Measurements from ENCODE around the gene MIS18BP1. TPM values are rescaled to one million over a fixed set of nuclear protein-coding genes. Genes with fewer than 3 reads are reported as not detected.

MIS18BP1 gene
- total RNA-seq, 2 donors from 2014 or later, result 8.0 to 18.8 TPM

DNA sequence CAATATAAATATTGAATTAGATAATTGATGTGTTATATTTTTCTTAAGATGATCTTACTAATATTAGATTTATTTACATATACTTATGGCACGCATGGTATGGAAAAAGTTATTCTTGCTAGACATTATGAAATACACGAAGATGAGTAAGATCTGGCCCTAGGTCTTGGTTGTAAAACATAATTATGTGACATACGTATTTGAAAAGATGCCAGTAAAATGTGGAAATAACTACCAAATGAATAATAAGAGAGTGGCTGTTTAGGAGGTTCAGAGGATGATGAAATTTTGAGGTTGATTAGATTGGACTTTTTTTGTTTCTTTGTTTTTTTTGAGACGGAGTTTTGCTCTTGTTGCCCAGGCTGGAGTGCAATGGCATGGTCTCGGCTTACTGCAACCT lies 75.9 kb downstream of the MIS18BP1 start:
- no peak for DNase-seq
- H3K9me3 ChIP-seq, result no peaks in the 10 kb centered on the region
- no peak for ATAC-seq
- WGBS, 2 donors, result 83 to 89% methylated on average over 5 of the region's 5 CpGs
- TF ChIP-seq, protein P1, sequence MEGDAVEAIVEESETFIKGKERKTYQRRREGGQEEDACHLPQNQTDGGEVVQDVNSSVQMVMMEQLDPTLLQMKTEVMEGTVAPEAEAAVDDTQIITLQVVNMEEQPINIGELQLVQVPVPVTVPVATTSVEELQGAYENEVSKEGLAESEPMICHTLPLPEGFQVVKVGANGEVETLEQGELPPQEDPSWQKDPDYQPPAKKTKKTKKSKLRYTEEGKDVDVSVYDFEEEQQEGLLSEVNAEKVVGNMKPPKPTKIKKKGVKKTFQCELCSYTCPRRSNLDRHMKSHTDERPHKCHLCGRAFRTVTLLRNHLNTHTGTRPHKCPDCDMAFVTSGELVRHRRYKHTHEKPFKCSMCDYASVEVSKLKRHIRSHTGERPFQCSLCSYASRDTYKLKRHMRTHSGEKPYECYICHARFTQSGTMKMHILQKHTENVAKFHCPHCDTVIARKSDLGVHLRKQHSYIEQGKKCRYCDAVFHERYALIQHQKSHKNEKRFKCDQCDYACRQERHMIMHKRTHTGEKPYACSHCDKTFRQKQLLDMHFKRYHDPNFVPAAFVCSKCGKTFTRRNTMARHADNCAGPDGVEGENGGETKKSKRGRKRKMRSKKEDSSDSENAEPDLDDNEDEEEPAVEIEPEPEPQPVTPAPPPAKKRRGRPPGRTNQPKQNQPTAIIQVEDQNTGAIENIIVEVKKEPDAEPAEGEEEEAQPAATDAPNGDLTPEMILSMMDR (IDR thresholded peaks at IDR 0.05), result no peak
- TF ChIP-seq POLR2A (IDR thresholded peaks at IDR 0.05), result no peak
- intact Hi-C loops (cut with DNase I), result no loop called here
- no peak overlapping the region for H3K4me3 ChIP-seq
- H3K27me3 ChIP-seq, result no peaks in the 10 kb centered on the region
- H3K36me3 ChIP-seq (replicated peaks in 1 of 2; ENCODE audit: insufficient read depth in 1 of 2, low read depth in 2 of 2), result no peaks in the 10 kb centered on the region
- H3K27ac ChIP-seq, result no peak overlapping the region
- H3K4me1 ChIP-seq, result no peaks in the 10 kb centered on the region

DNA sequence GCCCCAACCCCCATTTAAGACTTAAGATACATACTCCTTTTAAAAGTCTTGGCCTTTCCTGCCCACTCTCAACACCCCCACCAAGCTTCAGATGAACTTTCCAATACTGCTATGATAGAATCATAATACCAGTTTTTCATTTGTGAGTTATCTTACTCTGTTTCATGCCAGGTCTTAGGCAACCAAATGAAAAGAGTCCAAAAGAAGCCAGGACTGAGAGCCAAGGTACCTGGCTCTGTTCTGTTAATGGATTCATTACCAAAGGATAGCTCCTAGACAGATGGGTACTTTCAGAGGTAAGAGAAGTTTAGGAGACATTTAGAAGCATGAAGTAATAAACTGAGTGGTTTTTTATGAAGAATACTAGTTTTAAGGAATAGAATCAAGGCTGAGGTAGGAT lies 83.1 kb downstream of the MIS18BP1 start:
- TF ChIP-seq, protein P1 (IDR thresholded peaks at IDR 0.05), result no peak
- TF ChIP-seq POLR2A (IDR thresholded peaks at IDR 0.05), result no peak
- Histone ChIP-seq H3K9me3 (no peaks in the 10 kb centered on the region), H3K4me3 (no peak overlapping the region), H3K27ac (no peak overlapping the region), H3K27me3 (no peaks in the 10 kb centered on the region), H3K36me3 (replicated peaks in 1 of 2; ENCODE audit: insufficient read depth in 1 of 2, low read depth in 2 of 2) (no peaks in the 10 kb centered on the region), H3K4me1 (no peaks in the 10 kb centered on the region)
- DNase-seq (no peak), ATAC-seq (no peak)
- intact Hi-C loops (cut with DNase I), result no loop called here

DNA sequence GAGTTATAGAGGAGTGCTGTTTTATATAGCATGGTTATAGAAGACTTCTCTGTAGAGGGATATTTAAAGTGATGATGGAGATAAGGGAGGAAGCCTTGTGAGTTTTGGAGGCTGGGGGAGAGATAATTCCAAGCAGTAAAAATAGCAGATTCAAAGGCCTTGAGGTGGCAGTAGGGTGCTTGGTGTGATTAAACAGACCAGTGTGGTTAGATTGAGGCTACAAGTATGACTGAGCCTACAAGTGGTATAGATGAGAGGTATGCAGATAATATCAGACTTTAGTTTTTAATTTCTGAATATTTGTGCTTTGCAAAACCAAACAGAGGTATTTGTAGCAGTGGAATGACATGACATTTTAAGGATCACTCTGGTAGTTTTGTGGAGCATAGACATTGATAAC lies 96.9 kb downstream of the MIS18BP1 start:
- no peaks in the 10 kb centered on the region for H3K27me3 ChIP-seq
- no peaks in the 10 kb centered on the region for H3K9me3 ChIP-seq
- intact Hi-C loops (cut with DNase I), result no loop called here
- no peak for ATAC-seq
- no peaks in the 10 kb centered on the region for H3K4me1 ChIP-seq
- H3K4me3 ChIP-seq, result no peak overlapping the region
- TF ChIP-seq, protein P1 (IDR thresholded peaks at IDR 0.05), result no peak
- no peak for TF ChIP-seq POLR2A (IDR thresholded peaks at IDR 0.05)
- H3K27ac ChIP-seq, result no peak overlapping the region
- H3K36me3 ChIP-seq (replicated peaks in 1 of 2; ENCODE audit: insufficient read depth in 1 of 2, low read depth in 2 of 2), result no peaks in the 10 kb centered on the region
- no peak for DNase-seq

Small RNAs within 50 kb of the gene (small RNA-seq; reads per million reads assigned to genes)
- gene RNU6-552P, result not detected

Other genes with a start within 250 kb of the MIS18BP1 start
- 10 to 100 TPM; 21.4 to 28.8 TPM for gene PRPF39, start 169.1 kb downstream of the MIS18BP1 start, total RNA-seq
- 10 to 100 TPM; 22.1 to 23.1 TPM for gene FKBP3, start 118.7 kb downstream of the MIS18BP1 start, total RNA-seq
- 1 to 10 TPM; 3.4 to 4.3 TPM for gene FANCM, start 117.3 kb downstream of the MIS18BP1 start, total RNA-seq

Data from body of pancreas (tissue), 4 donors.